HEK293T (cell line): Measurements from ENCODE around the gene CAMK2D.

Experiments used
- CTCF ChIA-PET: fragments of 350-600 bp; formaldehyde crosslinking; extraction: SDS; loops from one replicate; lab custom pipeline; 2021; ENCODE audit warnings: antibody characterized with exemption, inconsistent platforms; lab: Yijun Ruan, JAX
- POLR2A ChIA-PET: fragments of 350-600 bp; formaldehyde crosslinking; extraction: SDS; loops from one replicate; lab custom pipeline; 2020; ENCODE audit warnings: antibody characterized with exemption, inconsistent platforms; lab: Yijun Ruan, JAX
- DNase-seq: peaks from one replicate; pipeline ENCODE4 v3.0.0; 2012; ENCODE audit warnings: mixed read lengths; ENCODE audit errors: extremely low spot score
- ARNT ChIP-seq: fragments of 450-650 bp; IDR thresholded peaks from 2 replicates; pipeline ENCODE4 v1.6.1; 2017; ENCODE audit warnings: mild to moderate bottlenecking
- BHLHE40 ChIP-seq: fragments of 450-650 bp; IDR thresholded peaks from 2 replicates; pipeline ENCODE4 v1.6.1; 2016; ENCODE audit warnings: mild to moderate bottlenecking, moderate library complexity, borderline replicate concordance
- CTBP1 ChIP-seq: fragments of 450-650 bp; IDR thresholded peaks from 2 replicates; pipeline ENCODE4 v1.6.1; 2016; ENCODE audit warnings: borderline replicate concordance
- ELF4 ChIP-seq: fragments of 450-650 bp; IDR thresholded peaks from 2 replicates; pipeline ENCODE4 v1.6.1; 2017; ENCODE audit warnings: antibody characterized with exemption
- FOXA1 ChIP-seq: fragments of 450-650 bp; IDR thresholded peaks from 2 replicates; pipeline ENCODE4 v1.6.1; 2016; ENCODE audit warnings: mild to moderate bottlenecking
- FOXK2 ChIP-seq: fragments of 450-650 bp; IDR thresholded peaks from 2 replicates; pipeline ENCODE4 v1.6.1; 2016; ENCODE audit warnings: mild to moderate bottlenecking
- FOXM1 ChIP-seq: fragments of 450-650 bp; IDR thresholded peaks from 2 replicates; pipeline ENCODE4 v1.6.1; 2017; ENCODE audit warnings: mild to moderate bottlenecking, borderline replicate concordance
- HDGF ChIP-seq: fragments of 450-650 bp; IDR thresholded peaks from 2 replicates; pipeline ENCODE4 v1.6.1; 2017; ENCODE audit warnings: antibody characterized with exemption, borderline replicate concordance
- L3MBTL2 ChIP-seq: fragments of 450-650 bp; conservative IDR thresholded peaks from 2 replicates; pipeline ENCODE4 v1.6.1; 2016; ENCODE audit warnings: mild to moderate bottlenecking
- LEF1 ChIP-seq: fragments of 450-650 bp; IDR thresholded peaks from 2 replicates; pipeline ENCODE4 v1.6.1; 2017; ENCODE audit warnings: mild to moderate bottlenecking, borderline replicate concordance
- NFRKB ChIP-seq: fragments of 450-650 bp; IDR thresholded peaks from 2 replicates; pipeline ENCODE4 v1.6.1; 2016; ENCODE audit warnings: mild to moderate bottlenecking, moderate library complexity
- SP1 ChIP-seq: fragments of 450-650 bp; IDR thresholded peaks from 2 replicates; pipeline ENCODE4 v1.6.1; 2017
- SUZ12 ChIP-seq: fragments of 450-650 bp; IDR thresholded peaks from 2 replicates; pipeline ENCODE4 v1.6.1; 2016; ENCODE audit warnings: mild to moderate bottlenecking
- TARDBP ChIP-seq: fragments of 450-650 bp; IDR thresholded peaks from 2 replicates; pipeline ENCODE4 v1.6.1; 2016
- ZNF384 ChIP-seq: fragments of 450-650 bp; IDR thresholded peaks from 2 replicates; pipeline ENCODE4 v1.6.1; 2016
- TF ChIP-seq, protein P1 (sequence below): fragments of 450-650 bp; IDR thresholded peaks from 2 replicates; pipeline ENCODE4 v1.6.1; 2016

The CAMK2D gene

DNA sequence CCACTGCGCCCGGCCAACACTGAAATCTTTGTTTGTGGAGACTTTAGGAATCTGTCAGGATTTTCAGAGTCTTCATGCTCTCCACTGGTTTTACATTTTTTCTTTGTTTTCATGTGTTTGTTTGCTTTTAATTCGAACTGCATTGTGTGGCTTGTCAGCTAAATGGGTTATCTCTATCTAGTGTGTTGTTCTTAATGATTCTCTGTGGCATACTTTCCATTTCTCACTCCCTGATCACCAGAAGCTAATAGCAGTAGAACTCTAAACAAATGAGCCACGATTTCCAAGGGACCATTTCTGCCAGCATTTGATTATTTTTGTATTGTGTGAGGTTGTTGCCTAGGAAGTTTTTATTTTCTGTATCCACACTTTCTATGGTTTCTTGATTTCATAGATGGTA lies 352.4 kb downstream of the CAMK2D start:
- POLR2A ChIA-PET, result no interaction called here
- DNase-seq, result no peak
- TF ChIP-seq LEF1, result no peak
- no peak for TF ChIP-seq ZNF384
- TF ChIP-seq HDGF, result no peak
- TF ChIP-seq TARDBP, result no peak
- TF ChIP-seq FOXK2, result no peak
- TF ChIP-seq CTBP1, result no peak
- TF ChIP-seq FOXM1, result no peak
- TF ChIP-seq FOXA1, result no peak
- no peak for TF ChIP-seq L3MBTL2
- TF ChIP-seq ELF4, result no peak
- no peak for TF ChIP-seq NFRKB
- TF ChIP-seq SP1, result no peak
- no peak for TF ChIP-seq ARNT
- no peak for TF ChIP-seq BHLHE40
- TF ChIP-seq SUZ12, result no peak
- TF ChIP-seq, protein P1, sequence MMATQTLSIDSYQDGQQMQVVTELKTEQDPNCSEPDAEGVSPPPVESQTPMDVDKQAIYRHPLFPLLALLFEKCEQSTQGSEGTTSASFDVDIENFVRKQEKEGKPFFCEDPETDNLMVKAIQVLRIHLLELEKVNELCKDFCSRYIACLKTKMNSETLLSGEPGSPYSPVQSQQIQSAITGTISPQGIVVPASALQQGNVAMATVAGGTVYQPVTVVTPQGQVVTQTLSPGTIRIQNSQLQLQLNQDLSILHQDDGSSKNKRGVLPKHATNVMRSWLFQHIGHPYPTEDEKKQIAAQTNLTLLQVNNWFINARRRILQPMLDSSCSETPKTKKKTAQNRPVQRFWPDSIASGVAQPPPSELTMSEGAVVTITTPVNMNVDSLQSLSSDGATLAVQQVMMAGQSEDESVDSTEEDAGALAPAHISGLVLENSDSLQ, result no peak
- CTCF ChIA-PET, result interaction anchor here (0.7 kb wide), 1 partner anchor 139 kb away, joined by 4 read pairs; no protein-coding TSS in a partner anchor

DNA sequence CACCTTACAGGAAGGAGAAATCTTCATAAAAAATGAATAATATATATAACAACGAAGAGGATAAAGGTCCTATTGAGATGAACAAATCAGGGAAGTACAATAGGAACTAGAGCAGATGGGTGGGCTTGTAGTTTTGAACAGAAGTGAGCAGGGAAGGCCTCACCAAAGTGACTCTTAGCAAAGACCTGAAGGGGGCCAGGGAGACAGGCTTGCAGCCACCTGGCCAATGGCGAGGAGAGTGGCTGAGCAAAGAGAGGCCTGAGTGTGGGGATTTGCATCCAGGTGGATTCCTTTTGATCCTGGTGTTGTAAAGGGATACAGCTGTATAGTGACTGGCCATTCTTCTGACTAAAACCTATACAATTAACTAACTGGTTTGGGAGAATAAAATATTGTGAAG lies 354.1 kb downstream of the CAMK2D start:
- DNase-seq, result no peak
- no peak for TF ChIP-seq SP1
- TF ChIP-seq L3MBTL2, result no peak
- no peak for TF ChIP-seq LEF1
- TF ChIP-seq FOXM1, result no peak
- TF ChIP-seq NFRKB, result no peak
- TF ChIP-seq ARNT, result no peak
- no peak for TF ChIP-seq FOXA1
- TF ChIP-seq FOXK2, result no peak
- no peak for TF ChIP-seq ZNF384
- no peak for TF ChIP-seq HDGF
- TF ChIP-seq ELF4, result no peak
- TF ChIP-seq, protein P1, result no peak
- TF ChIP-seq TARDBP, result no peak
- no peak for TF ChIP-seq BHLHE40
- no peak for TF ChIP-seq SUZ12
- ChIA-PET POLR2A (no interaction called here), CTCF (interaction anchor here (0.6 kb wide), 1 partner anchor 371 kb away, joined by 3 read pairs; no protein-coding TSS in a partner anchor)

DNA sequence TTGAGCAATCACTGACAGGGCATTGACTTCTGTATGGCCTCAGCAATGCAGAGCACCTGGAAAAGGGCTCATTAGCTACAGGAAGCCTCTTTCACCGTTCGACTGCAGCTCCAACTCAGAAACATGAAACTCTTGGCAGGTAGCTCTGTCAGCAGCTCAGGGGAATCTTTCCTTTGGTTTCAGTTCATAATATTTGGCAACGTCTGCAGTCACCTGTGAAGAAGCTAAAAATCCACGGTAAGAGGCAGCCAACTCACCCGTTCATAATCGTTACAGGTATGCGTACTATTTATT lies 354.9 kb downstream of the CAMK2D start:
- no peak for DNase-seq
- POLR2A ChIA-PET, result no interaction called here
- TF ChIP-seq SP1 (no peak), TARDBP (no peak)
- CTCF ChIA-PET, result no interaction called here

DNA sequence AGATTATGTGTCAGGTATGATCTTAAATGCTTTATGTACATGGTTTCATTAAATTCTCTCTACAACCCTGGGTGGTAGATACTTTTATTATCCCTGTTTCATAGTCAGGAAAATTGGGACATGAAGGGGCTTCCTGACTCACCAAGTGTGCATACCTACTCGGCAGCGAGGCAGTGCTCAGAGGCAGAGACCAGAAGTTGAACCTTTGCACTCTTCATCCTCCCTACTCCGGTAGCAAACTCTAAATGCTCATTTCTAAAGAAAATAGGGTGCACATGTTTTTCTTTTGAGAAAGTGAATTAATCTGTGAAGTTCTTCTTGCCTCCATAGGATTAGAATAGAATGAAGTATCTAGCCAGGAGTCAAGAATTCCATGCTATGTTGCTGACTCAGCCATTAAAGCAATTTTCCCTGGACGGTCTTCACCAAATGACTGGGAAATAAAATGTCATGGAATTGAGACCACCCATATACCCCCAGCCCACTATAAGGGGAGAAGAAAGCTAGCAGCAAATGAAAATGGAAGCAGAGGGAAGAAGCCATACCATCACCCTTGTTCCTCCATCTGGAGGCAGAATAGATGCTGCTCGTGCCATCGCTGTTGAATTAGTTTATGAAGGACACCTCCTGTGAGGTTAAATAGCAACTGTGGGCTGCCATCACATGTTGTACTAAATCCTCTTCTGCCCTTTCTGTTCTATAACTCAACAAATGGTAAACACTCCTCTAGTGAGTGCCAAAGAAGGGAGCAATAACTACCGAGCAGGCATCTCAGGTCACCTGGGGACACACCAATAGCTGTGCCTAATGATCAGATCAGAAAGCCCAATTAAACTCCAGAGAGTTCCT lies 355.4 kb downstream of the CAMK2D start:
- ChIA-PET CTCF (no interaction called here), POLR2A (no interaction called here)
- no peak for DNase-seq
- TF ChIP-seq TARDBP, result no peak

DNA sequence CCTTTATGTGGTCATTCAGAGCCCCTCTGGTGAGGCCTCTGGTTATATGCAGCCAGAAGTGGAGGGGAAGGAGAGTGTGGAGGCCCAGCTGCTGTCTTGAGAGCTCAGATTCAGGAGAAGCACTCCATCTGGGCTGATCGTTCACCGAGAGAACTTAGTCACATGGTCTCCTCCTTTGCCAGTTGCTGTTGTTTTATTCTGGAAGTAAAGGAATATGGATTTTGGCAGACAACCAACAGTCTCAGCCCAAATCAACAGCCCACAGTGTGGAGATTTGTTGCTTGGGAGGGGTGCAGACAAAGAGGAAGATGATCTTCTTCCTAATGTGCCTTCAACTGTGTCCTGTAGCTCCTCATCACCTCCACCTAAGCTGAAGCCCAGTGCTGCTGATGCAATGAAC lies 356.7 kb downstream of the CAMK2D start:
- ChIA-PET POLR2A (no interaction called here), CTCF (interaction anchor here (0.7 to 1.0 kb wide), 2 partner anchors 10 to 543 kb away, joined by 3 to 4 read pairs; no protein-coding TSS in a partner anchor)
- no peak for TF ChIP-seq SP1
- TF ChIP-seq L3MBTL2, result no peak
- no peak for TF ChIP-seq ELF4
- TF ChIP-seq FOXA1, result no peak
- no peak for TF ChIP-seq HDGF
- no peak for TF ChIP-seq BHLHE40
- no peak for TF ChIP-seq NFRKB
- no peak for TF ChIP-seq CTBP1
- no peak for TF ChIP-seq LEF1
- no peak for TF ChIP-seq FOXK2
- TF ChIP-seq ZNF384, result no peak
- no peak for TF ChIP-seq FOXM1
- DNase-seq, result no peak

DNA sequence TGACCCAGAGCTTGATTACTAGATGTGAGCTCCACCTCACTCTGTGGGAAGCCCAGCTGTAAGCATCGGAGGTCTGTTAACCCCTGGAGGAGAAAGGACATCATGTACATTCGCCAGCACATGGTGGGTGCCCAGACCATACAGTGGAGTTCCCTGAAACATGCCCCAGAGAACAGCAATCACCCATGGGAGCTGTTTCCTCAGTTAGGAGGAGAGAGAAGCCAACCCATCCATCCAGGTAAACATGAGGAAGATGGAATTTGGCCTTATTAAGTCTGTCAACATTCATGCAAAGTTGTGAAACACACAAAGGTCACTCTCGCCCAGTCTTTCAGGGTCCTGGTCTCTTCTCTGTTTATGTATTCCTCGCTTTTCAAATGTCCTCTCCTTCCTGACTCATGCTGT lies 357.4 kb downstream of the CAMK2D start:
- no peak for DNase-seq
- ChIA-PET CTCF (no interaction called here), POLR2A (no interaction called here)
- TF ChIP-seq FOXA1, result no peak
- no peak for TF ChIP-seq ZNF384
- no peak for TF ChIP-seq SUZ12
- TF ChIP-seq NFRKB, result no peak
